Psoas muscle (tissue), 8 donors: ENCODE results near the gene DCXR. TPM values are rescaled to one million over a fixed set of nuclear protein-coding genes. Genes with fewer than 3 reads are reported as not detected.
A peak's percentile ranks its signal among the peaks of the same experiment; 100 is the strongest.

Experiments
- ATAC-seq, 4 donors: fragments of 200-7000 bp; cut with Tn5 transposase; one replicate each; pipeline ENCODE4 v1.9.1; 2020; ENCODE audit warnings: moderate library complexity in 3 of 4, mild to moderate bottlenecking in 2 of 4
- DNase-seq, 2 donors: peaks; one replicate each; pipeline ENCODE4 v3.0.0-alpha.2; 2020
- H3K27ac ChIP-seq: fragments of 200-600 bp; one replicate; pipeline ENCODE4 v1.8.0; 2022
- H3K27me3 ChIP-seq, 3 donors: fragments of 200-600 bp in 1 of 3; one replicate each; pipeline versions ENCODE4 v1.6.1 to v1.8.0; 2013 to 2022; ENCODE audit warnings: low read length in 2 of 3, mild to moderate bottlenecking in 2 of 3, moderate library complexity in 1 of 3; ENCODE audit not compliant: insufficient read depth in 3 of 3
- H3K36me3 ChIP-seq, 2 donors: fragments of 200-600 bp in 1 of 2; one replicate each; pipeline versions ENCODE4 v1.6.1 to v1.8.0; 2013 to 2022; ENCODE audit warnings: low read depth in 1 of 2, mild to moderate bottlenecking in 1 of 2, moderate library complexity in 1 of 2; ENCODE audit not compliant: insufficient read depth in 1 of 2
- H3K4me1 ChIP-seq: fragments of 200-600 bp; one replicate; pipeline ENCODE4 v1.8.0; 2022
- H3K4me3 ChIP-seq: fragments of 200-600 bp; one replicate; pipeline ENCODE4 v1.8.0; 2022; ENCODE audit warnings: mild to moderate bottlenecking
- H3K9me3 ChIP-seq: fragments of 200-600 bp; one replicate; pipeline ENCODE4 v1.8.0; 2022
- WGBS, 3 donors: extraction: QIAGEN DNeasy Blood & Tissue Kit; methylation state at CpG; one replicate each; pipeline versions ENCODE4 v1.1.6 to v1.1.7; 2013; 5-methylcytosine and 5-hydroxymethylcytosine counted together
- intact Hi-C, 2 donors: fragments of 100-400 bp; cut with DNase I; formaldehyde crosslinking; loops; one replicate each; pipeline versions ENCODE4 v1.11.0 to v1.14.2; 2022
- polyA plus RNA-seq, 3 donors: library from polyadenylated mRNA; stranded (reverse); fragments of 200-250 nt; gene quantifications; one replicate each; pipeline ENCODE4 v1.2.3, GENCODE V29; 2013
- total RNA-seq, 4 donors: library from RNA; stranded (reverse); fragmentation: NEBNext Ultra II Directional in 2 of 4; extraction: Animal tissue kit (Norgen Biotek cat#: 25700) in 2 of 4; gene quantifications; one replicate each; pipeline versions ENCODE4 v1.2.1 to v1.2.4, GENCODE V29; 2021 to 2023
- TF ChIP-seq, protein P1 (sequence below): fragments of 200-600 bp; IDR thresholded peaks from one replicate; pipeline ENCODE4 v1.8.0; 2022; ENCODE audit warnings: antibody characterized with exemption
- donor health status: healthy with polysubstance abuse.
- donor health status: DM: no; HTN: no; CAD: no; lungs with moderate emphysema.
- donor health status: Bipolar disorder and iron deficiency.
- donor health status: healthy.
- donor health status: DM: yes; HTN: yes; CAD: no.
- donor health status: DM: no; HTN: no; CAD: no.
- donor health status: DM: no; HTN: no; CAD: no.
- donor health status: DM: yes; HTN: yes; CAD: no.

DCXR gene
- total and polyA plus RNA-seq, 7 donors = 111 to 216 (median 147) TPM

DNA sequence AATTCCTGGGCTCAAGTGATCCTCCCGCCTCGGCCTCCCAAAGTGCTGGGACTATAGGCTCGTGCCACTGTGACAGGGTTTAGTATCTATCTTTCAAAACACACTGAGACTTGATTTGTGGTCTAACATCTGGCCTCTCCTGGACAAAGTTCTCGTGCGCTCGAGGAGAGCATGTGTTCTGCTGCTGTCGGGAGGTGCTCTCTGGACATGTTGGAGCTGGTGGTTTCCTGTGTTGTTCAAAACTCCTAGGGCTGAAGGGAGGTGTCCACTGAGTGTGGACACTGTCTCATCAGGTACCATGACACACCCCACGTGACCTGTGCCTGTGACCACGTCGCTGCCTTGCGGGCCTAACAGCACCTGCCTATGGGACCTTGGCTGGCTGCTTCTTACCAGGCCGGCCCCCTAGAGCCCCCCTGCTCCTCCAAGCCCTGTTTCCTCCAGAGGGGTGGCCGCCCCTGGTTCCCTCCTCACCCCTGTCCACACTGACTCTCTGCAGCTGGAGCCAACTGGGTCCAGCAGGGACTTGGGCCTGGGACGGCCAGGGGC is 8.5 kb upstream of the DCXR start:
- DNase-seq (no peak), ATAC-seq (peak in 2 of 4 donors; percentile 14 to 22)
- Histone ChIP-seq H3K36me3 (peaks cover 0 to 33% of the 10 kb centered on the region in 2 donors), H3K4me1 (peaks cover 11% of the 10 kb centered on the region), H3K9me3 (no peaks in the 10 kb centered on the region), H3K27me3 (no peaks in the 10 kb centered on the region), H3K27ac (no peak overlapping the region), H3K4me3 (no peak overlapping the region)
- TF ChIP-seq, protein P1, sequence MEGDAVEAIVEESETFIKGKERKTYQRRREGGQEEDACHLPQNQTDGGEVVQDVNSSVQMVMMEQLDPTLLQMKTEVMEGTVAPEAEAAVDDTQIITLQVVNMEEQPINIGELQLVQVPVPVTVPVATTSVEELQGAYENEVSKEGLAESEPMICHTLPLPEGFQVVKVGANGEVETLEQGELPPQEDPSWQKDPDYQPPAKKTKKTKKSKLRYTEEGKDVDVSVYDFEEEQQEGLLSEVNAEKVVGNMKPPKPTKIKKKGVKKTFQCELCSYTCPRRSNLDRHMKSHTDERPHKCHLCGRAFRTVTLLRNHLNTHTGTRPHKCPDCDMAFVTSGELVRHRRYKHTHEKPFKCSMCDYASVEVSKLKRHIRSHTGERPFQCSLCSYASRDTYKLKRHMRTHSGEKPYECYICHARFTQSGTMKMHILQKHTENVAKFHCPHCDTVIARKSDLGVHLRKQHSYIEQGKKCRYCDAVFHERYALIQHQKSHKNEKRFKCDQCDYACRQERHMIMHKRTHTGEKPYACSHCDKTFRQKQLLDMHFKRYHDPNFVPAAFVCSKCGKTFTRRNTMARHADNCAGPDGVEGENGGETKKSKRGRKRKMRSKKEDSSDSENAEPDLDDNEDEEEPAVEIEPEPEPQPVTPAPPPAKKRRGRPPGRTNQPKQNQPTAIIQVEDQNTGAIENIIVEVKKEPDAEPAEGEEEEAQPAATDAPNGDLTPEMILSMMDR = no peak
- 53 to 62% (median 54%) methylated on average over 14 of the region's 14 CpGs for WGBS, 3 donors
- intact Hi-C loops = loop anchor here in 1 of 2 donors (2.0 kb wide), 1 partner anchor 27 kb away; no protein-coding TSS in a partner anchor

DNA sequence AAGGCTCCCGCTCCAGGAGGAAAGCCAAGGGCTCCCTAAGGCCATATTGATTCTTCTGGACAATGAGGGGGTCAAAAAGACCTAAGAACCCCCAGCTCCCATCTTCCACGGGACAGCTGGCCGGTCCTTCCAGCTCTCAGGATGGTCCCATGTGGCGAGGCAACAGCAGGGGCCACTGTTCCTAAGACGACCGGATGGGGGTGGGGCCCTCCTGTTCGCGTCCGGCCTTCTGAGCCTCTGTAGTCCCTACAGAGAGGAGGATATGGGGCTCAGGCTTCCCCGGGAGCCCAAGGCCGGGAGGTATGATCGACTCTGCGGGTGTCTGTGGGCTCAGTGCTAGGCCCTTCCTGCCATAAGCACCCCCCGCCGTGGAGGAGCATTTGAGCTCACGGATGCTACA is 6.0 kb upstream of the DCXR start:
- Histone ChIP-seq H3K36me3 (peaks cover 0 to 22% of the 10 kb centered on the region in 2 donors), H3K27me3 (no peaks in the 10 kb centered on the region), H3K4me3 (no peak overlapping the region), H3K27ac (no peak overlapping the region), H3K9me3 (no peaks in the 10 kb centered on the region), H3K4me1 (no peaks in the 10 kb centered on the region)
- DNase-seq (no peak), ATAC-seq (no peak)
- TF ChIP-seq, protein P1 = no peak
- intact Hi-C loops = no loop called here
- WGBS, 3 donors = 54 to 62% (median 58%) methylated on average over 16 of the region's 16 CpGs

DNA sequence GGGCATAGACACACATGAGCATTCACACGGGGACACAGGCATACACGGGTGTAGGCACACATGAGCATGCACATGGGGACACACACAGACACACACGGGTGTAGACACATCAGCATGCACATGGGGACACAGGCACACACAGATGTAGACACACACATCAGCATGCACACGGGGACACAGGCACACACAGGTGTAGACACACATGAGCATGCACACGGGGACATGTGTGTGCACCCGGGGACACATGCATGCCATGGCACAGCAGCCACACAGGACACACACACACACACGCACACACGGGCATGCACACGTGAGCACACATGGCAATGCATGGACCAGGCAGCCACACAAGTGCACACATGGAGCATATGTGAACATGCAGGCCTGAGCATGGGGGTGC is 5.2 kb upstream of the DCXR start:
- DNase-seq (no peak), ATAC-seq (no peak)
- WGBS, 3 donors = 86 to 90% (median 87%) methylated on average over 9 of the region's 9 CpGs
- TF ChIP-seq, protein P1 = no peak
- intact Hi-C loops = no loop called here
- Histone ChIP-seq H3K9me3 (no peaks in the 10 kb centered on the region), H3K27me3 (no peaks in the 10 kb centered on the region), H3K36me3 (peaks cover 0 to 13% of the 10 kb centered on the region in 2 donors), H3K4me3 (no peak overlapping the region), H3K27ac (no peak overlapping the region), H3K4me1 (no peaks in the 10 kb centered on the region)

DNA sequence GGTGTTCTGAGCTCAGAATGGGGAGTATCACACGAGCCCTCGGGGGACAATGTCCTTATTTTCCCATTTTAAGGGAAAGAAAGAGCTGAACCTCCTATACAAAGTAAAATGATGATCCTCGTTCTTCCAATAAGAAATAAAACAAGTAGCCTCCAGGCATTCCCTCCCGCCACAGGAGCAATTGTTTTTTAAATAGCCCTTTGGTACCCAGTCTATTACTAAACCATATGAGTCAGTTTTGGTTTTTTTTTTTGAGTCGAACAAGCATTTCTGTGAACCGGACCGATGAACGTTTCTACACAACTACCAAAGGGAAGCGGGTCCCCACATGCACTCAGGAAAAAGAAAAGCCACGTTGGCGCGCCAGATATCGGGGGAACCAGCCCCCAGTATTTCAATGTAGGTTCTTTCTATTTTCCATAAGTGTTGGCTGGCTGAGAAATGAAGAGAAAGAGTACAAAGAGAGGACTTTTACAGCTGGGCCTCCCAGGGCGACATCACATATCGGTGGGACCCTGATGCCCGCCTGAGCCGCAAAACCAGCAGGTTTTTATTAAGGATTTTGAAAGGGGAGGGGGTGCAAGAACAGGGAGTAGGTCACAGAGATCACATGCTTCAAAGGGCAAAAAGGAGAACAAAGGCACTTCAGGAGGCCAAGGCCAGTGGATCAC is 3.8 kb upstream of the DCXR start:
- intact Hi-C loops = no loop called here
- 83 to 84% (median 84%) methylated on average over 17 of the region's 17 CpGs for WGBS, 3 donors

More for the DNA sequence above, 3.8 kb upstream of the DCXR start:
- Histone ChIP-seq H3K4me3 (no peak overlapping the region), H3K36me3 (no peaks in the 10 kb centered on the region), H3K27me3 (no peaks in the 10 kb centered on the region), H3K9me3 (no peaks in the 10 kb centered on the region), H3K4me1 (peaks cover 6% of the 10 kb centered on the region), H3K27ac (no peak overlapping the region)
- ATAC-seq = no peak
- DNase-seq = no peak
- TF ChIP-seq, protein P1 = no peak
